Right kidney (tissue), 1 donor: ENCODE data around the gene MUCL3.
"Not testable (repeated sequence)": the region's sequence is repeated elsewhere in the genome, so short reads cannot be mapped to it uniquely, and the experiment has no call there.

Experiments
- DNase-seq: peaks from one replicate; pipeline ENCODE4 v3.0.0-alpha.2; 2016

Gene MUCL3

DNA sequence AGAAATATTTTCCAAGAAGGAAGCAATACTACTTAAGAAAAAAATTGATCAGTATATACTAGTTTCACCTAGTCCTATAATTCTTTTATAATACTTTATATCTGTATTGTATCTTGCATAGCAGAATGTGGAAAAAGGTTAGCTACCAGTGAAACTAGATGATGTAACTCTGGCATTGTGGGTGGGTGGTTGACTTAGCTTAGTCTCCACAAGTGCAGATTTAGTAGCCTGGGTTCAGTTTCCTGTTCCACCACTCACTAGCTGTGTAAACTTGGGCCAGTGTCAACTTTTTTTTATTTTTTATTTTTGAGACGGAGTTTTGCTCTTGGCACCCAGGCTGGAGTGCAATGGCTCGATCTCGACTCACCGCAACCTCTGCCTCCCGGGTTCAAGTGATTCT, 44.7 kb downstream of the MUCL3 start:
- no peak for DNase-seq

DNA sequence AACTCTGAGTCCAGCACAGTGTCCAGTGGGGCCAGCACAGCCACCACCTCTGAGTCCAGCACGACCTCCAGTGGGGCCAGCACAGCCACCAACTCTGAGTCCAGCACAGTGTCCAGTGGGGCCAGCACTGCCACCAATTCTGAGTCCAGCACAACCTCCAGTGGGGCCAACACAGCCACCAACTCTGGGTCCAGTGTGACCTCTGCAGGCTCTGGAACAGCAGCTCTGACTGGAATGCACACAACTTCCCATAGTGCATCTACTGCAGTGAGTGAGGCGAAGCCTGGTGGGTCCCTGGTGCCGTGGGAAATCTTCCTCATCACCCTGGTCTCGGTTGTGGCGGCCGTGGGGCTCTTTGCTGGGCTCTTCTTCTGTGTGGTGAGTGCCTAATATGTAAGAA, 46.5 kb downstream of the MUCL3 start:
- DNase-seq, result no peak

DNA sequence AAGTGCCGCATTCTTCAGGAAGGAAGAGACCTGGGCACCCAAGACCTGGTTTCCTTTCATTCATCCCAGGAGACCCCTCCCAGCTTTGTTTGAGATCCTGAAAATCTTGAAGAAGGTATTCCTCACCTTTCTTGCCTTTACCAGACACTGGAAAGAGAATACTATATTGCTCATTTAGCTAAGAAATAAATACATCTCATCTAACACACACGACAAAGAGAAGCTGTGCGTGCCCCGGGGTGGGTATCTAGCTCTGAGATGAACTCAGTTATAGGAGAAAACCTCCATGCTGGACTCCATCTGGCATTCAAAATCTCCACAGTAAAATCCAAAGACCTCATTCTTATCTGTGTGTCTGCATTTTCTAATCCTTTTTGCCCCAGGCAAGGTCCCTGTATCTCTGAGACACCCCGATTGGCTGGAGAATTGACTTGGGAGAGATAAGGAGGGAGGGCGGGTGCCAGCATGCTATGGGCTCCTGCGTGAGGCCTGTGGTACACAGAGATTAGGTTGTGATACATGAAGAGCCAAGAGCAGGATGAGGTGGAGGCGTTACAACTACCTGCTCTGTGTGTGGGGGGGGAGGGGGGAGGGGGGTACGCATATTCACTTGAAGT, 47.5 kb downstream of the MUCL3 start:
- no peak for DNase-seq

DNA sequence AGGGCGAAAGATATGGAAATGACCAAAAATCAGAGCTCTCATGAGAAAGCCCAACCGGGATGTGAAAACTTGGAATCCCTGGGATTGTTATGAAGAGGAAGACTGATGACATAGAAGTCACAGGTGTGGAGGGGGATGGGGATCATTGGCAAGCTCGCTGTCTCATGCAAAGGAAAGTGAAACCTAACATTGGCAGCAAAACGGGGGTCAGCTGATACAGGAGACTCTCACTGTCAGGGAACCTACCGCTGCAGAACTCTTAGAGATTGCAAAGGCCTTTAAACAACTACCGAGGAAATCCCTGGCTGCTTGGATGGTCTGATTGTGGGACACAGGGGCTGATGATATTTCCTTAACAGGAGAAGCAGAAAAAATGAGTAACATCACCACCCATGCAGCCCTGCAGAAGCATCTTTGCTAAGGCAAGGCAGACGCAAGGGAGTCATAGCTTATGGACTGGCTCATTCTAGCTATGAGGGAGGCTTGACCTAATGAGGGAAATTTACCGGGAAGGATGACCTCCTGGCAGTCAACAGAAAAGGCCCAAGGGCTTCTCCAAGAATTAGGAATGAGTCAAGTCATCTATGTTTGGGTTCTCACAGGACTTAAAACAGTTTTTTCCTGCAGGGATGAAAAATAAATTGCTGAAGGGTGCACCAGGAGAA, 49.8 kb downstream of the MUCL3 start:
- no peak for DNase-seq

DNA sequence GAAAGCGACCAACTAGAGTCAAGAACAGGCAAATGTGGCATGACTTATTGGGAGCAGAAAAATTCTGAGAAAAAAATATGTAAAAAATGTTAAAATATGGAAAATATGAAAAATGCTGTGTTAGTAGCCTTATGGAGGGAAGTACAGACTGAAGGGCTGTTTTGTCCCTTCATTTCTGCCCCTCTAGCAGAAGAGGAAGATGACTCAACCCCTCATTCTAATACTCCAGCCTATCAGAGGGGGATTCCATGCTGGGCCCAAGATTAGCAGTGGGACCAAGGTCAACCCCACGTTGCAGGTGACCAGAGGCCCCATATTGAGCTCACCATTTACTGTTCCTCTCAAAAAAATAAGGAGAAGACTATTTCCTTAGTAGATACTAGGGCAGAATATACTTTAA, 51.1 kb downstream of the MUCL3 start:
- DNase-seq, result no peak

DNA sequence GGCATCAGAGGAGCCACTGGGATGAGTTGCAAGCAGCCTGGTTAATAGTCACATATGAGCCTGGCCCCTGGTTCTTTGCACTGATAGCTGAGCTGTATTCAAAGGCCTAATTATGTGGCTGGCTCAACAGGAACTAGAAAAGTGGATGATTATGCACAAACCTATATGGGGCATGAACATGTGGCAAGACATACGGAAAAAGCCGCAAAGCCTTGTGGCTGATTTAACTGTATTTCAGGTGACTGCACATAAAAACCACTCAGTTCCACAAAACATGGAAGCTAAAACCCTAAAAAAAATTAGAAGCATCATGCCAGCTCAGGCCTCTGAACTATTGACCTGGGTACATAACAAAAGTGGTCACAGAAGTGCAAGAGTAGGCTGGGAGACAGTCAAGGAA, 56.5 kb downstream of the MUCL3 start:
- DNase-seq, result no peak

DNA sequence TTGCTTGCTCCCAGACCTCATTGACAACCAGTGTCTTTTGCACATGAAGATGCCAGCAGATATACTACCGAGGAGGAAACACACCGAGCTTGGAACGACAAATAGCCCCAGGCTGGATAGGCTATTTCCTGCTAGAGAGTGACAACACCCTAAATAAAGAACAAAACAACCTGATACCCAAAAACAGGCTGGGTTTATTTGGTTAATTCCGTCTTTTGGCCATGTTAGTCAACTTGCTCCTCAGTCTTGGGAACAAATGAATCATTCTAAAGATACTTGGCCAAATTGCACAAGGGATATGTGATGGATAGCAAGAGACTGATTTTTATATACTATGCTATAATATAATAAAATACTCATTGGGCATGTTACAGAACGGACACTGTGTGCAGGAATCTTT, 58.0 kb downstream of the MUCL3 start:
- no peak for DNase-seq

DNA sequence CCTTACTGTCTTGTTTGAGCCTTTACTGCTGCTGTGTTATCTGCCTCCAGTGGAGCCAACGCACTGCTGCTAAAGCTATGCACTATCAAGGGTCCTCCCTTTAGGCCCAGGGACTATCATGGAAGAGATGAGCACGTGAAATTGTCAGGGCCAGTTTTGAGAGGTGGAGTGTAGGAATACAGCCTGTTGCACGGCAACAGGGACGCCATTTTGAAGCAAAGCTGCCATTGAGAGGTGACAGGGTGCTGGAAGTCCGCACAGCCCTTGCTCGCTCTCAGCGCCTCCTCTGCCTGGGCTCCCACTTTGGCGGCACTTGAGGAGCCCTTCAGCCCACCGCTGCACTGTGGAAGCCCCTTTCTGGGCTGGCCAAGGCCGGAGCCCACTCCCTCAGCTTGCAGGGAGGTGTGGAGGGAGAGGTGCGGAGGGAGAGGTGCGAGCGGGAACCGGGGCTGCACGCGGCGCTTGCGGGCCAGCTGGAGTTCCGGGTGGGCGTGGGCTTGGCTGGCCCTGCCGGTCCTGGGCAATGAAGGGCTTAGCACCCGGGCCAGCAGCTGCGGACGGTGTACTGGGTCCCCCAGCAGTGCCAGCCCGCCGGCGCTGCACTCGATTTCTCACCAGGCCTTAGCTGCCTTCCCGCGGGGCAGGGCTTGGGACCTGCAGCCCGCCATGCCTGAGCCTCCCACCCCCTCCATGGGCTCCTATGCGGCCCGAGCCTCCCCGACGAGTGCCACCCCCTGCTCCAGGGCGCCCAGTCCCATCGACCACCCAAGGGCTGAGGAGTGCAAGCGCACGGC, 59.5 kb downstream of the MUCL3 start:
- not testable (repeated sequence) for DNase-seq

DNA sequence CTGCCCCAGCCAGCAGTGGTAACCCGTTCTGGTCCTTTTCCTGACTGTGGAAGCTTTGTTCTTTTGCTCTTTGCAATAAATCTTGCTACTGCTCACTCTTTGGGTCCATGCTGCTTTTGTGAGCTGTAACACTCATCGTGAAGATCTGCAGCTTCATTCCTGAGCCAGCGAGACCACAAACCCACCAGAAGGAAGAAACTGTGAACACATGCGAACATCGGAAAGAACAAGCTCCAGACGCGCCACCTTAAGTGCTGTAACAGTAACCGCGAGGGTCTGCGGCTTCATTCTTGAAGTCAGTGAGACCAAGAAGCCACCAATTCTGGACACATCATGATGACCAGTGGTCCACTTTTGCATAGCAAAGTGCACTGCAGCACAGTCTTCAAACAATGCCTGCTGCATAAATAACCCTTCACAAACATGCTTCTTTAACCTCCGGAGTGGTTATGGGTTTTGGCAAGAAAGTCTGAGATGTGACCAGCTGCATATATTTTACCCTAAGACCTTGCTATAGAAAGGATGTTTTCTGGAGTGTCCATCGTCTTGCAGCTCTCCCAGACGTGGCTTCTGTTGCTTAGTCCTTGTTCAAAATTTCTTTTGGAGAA, 60.6 kb downstream of the MUCL3 start:
- no peak for DNase-seq

DNA sequence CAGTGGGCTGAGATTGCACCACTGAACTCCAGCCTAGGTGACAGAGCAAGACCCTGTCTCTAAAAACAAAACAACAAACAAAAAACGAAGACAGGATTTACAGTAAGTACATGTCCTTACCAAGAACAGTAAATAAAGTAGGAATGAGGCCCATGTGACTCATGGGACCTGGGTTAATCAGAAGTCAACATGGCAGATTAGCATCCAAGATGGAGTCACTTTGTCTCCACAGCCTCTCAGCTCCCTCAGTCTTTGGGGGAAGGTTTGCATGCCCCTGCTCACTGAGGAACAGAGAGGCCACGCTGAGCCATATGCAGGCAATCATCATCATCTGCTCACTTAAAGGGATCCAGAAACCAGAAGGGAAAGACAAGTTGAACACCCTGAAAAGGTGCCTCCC, 61.7 kb downstream of the MUCL3 start:
- no peak for DNase-seq
